SHP77 treated with DMSO at 0.1 percent for 48 hours (cell line): ENCODE data around the gene BFSP2.

Experiments
- DNase-seq: peaks from one replicate; lab custom pipeline; 2025; lab: John Stamatoyannopoulos, UW

The BFSP2 gene

GRCh38 chr3:133419151-133419909, 19.5 kb downstream of the BFSP2 start:
- no peak for DNase-seq

- no peak for DNase-seq
These were observed 25.3 kb downstream of the BFSP2 start for GRCh38 chr3:133424937-133425869.

- no peak for DNase-seq
These were observed 26.0 kb downstream of the BFSP2 start for GRCh38 chr3:133425898-133426297.

- DNase-seq = no peak
These were observed 26.9 kb downstream of the BFSP2 start for GRCh38 chr3:133426721-133427120.

GRCh38 chr3:133428552-133428951, 28.7 kb downstream of the BFSP2 start:
- no peak for DNase-seq

GRCh38 chr3:133429063-133429462, 29.2 kb downstream of the BFSP2 start:
- DNase-seq = no peak

GRCh38 chr3:133439563-133439962, 39.7 kb downstream of the BFSP2 start:
- DNase-seq = no peak

- no peak for DNase-seq
These were observed 40.8 kb downstream of the BFSP2 start for GRCh38 chr3:133440652-133441051.

GRCh38 chr3:133441867-133442270, 42.0 kb downstream of the BFSP2 start:
- no peak for DNase-seq

- no peak for DNase-seq
These were observed 42.7 kb downstream of the BFSP2 start for GRCh38 chr3:133442518-133442917.

GRCh38 chr3:133443649-133444422, 44.0 kb downstream of the BFSP2 start:
- DNase-seq = peak; percentile 58

GRCh38 chr3:133444423-133444774, 44.5 kb downstream of the BFSP2 start:
- no peak for DNase-seq

- DNase-seq = no peak
These were observed 45.3 kb downstream of the BFSP2 start for GRCh38 chr3:133445108-133445507.

GRCh38 chr3:133447750-133448477, 48.1 kb downstream of the BFSP2 start:
- DNase-seq = no peak

- DNase-seq = no peak
These were observed 48.7 kb downstream of the BFSP2 start for GRCh38 chr3:133448478-133449122.

- no peak for DNase-seq
These were observed 51.5 kb downstream of the BFSP2 start for GRCh38 chr3:133451309-133451708.

GRCh38 chr3:133452641-133453319, 52.9 kb downstream of the BFSP2 start:
- no peak for DNase-seq

- no peak for DNase-seq
These were observed 53.5 kb downstream of the BFSP2 start for GRCh38 chr3:133453383-133453782.

GRCh38 chr3:133455281-133455680, 55.4 kb downstream of the BFSP2 start:
- no peak for DNase-seq

GRCh38 chr3:133455960-133456359, 56.1 kb downstream of the BFSP2 start:
- DNase-seq = no peak

- peak; percentile 28 for DNase-seq
These were observed 57.2 kb downstream of the BFSP2 start for GRCh38 chr3:133457025-133457424.
